Measurements from ENCODE around the gene RPS5.
A peak's percentile ranks its signal among the peaks of the same experiment; 100 is the strongest.
"Not testable (repeated sequence)": the region's sequence is repeated elsewhere in the genome, so short reads cannot be mapped to it uniquely, and the experiment has no call there.

Gene RPS5

GRCh38 chr19:58386576-58387337, at the start of gene RPS5:
RPS5 (plus strand) TSS chr19:58387269; CDS start chr19:58388138, 869 bp downstream.
- DNase-seq (ENCODE audit: low read depth), result peak; percentile 95

GRCh38 chr19:58338336-58338735, 48.7 kb upstream of the RPS5 start:
- DNase-seq (ENCODE audit: low read depth), result no peak

- no peak for DNase-seq (ENCODE audit: low read depth)
Measured at GRCh38 chr19:58338825-58339558, 48.1 kb upstream of the RPS5 start.

- DNase-seq (ENCODE audit: low read depth), result no peak
Measured at GRCh38 chr19:58345558-58345957, 41.5 kb upstream of the RPS5 start.

GRCh38 chr19:58346961-58347929, 39.8 kb upstream of the RPS5 start:
- peak; percentile 67 for DNase-seq (ENCODE audit: low read depth)

- DNase-seq (ENCODE audit: low read depth), result not testable (repeated sequence)
Measured at GRCh38 chr19:58348080-58348479, 39.0 kb upstream of the RPS5 start.

- DNase-seq (ENCODE audit: low read depth), result no peak
Measured at GRCh38 chr19:58349590-58349989, 37.5 kb upstream of the RPS5 start.

GRCh38 chr19:58350001-58350861, 36.8 kb upstream of the RPS5 start:
- no peak for DNase-seq (ENCODE audit: low read depth)

GRCh38 chr19:58350871-58351557, 36.1 kb upstream of the RPS5 start:
- no peak for DNase-seq (ENCODE audit: low read depth)

GRCh38 chr19:58351558-58351878, 35.6 kb upstream of the RPS5 start:
- DNase-seq (ENCODE audit: low read depth), result no peak

- DNase-seq (ENCODE audit: low read depth), result no peak
Measured at GRCh38 chr19:58351990-58352755, 34.9 kb upstream of the RPS5 start.

- no peak for DNase-seq (ENCODE audit: low read depth)
Measured at GRCh38 chr19:58352760-58353671, 34.1 kb upstream of the RPS5 start, which contains the start of gene A1BG. A1BG (minus strand) TSS chr19:58353492; CDS start chr19:58353437, 55 bp downstream.

GRCh38 chr19:58353717-58354477, 33.2 kb upstream of the RPS5 start:
- DNase-seq (ENCODE audit: low read depth), result no peak

GRCh38 chr19:58354478-58355030, 32.5 kb upstream of the RPS5 start:
- DNase-seq (ENCODE audit: low read depth), result no peak

GRCh38 chr19:58355215-58355796, 31.8 kb upstream of the RPS5 start:
- no peak for DNase-seq (ENCODE audit: low read depth)

GRCh38 chr19:58355908-58356765, 30.9 kb upstream of the RPS5 start:
- DNase-seq (ENCODE audit: low read depth), result no peak

Measured in T-helper 22 cell (primary cell).